CD14-positive monocyte (primary cell): ENCODE data around the gene TMEM184B. TPM values are rescaled to one million over a fixed set of nuclear protein-coding genes. Genes with fewer than 3 reads are reported as not detected.

Experiments
- DNase-seq, 3 donors: peaks; one replicate each; pipeline ENCODE4 v3.0.0-alpha.2; 2011 to 2022
- H2AFZ ChIP-seq: 2 replicates; pipeline ENCODE4 v1.6.0; 2012; ENCODE audit warnings: mild to moderate bottlenecking, low read depth, low read length, inconsistent platforms; ENCODE audit not compliant: insufficient read depth, poor library complexity, severe bottlenecking
- H3K27ac ChIP-seq, 2 donors: 1 replicate in 1 of 2; 2 replicates in 1 of 2; pipeline ENCODE4 v1.5.1; 2012 to 2013; ENCODE audit warnings: low read length in 2 of 2, control low read depth in 1 of 2, inconsistent platforms in 1 of 2, low read depth in 1 of 2, mild to moderate bottlenecking in 1 of 2
- H3K27me3 ChIP-seq, 2 donors: one replicate each; pipeline versions ENCODE4 v1.6.0 to v1.6.1; 2011 to 2013; ENCODE audit warnings: low read length in 2 of 2; ENCODE audit not compliant: control insufficient read depth in 2 of 2, insufficient read depth in 2 of 2
- H3K36me3 ChIP-seq, 2 donors: replicated peaks in 1 of 2; 1 replicate in 1 of 2; 2 replicates in 1 of 2; pipeline versions ENCODE4 v1.5.1 to v1.6.1; 2012 to 2013; ENCODE audit warnings: low read length in 2 of 2, control low read depth in 1 of 2, inconsistent platforms in 1 of 2, mild to moderate bottlenecking in 1 of 2; ENCODE audit not compliant: insufficient read depth in 2 of 2, control insufficient read depth in 1 of 2
- H3K4me1 ChIP-seq, 2 donors: 1 replicate in 1 of 2; 2 replicates in 1 of 2; pipeline versions ENCODE4 v1.5.1 to v1.6.1; 2012 to 2013; ENCODE audit warnings: low read length in 2 of 2, control low read depth in 1 of 2, inconsistent platforms in 1 of 2, mild to moderate bottlenecking in 1 of 2, moderate library complexity in 1 of 2; ENCODE audit not compliant: insufficient read depth in 2 of 2, control insufficient read depth in 1 of 2
- H3K4me2 ChIP-seq: replicated peaks from 2 replicates; pipeline ENCODE3; 2012; ENCODE audit warnings: low read length, moderate library complexity, mild to moderate bottlenecking; ENCODE audit not compliant: poor library complexity, severe bottlenecking; ENCODE audit errors: extremely low read depth
- H3K4me3 ChIP-seq, 3 experiments: fragments of 200-600 bp in 1 of 3; sonication (generic) in 1 of 3; replicated peaks in 1 of 3; 1 replicate in 2 of 3; 2 replicates in 1 of 3; pipeline ENCODE4 v1.5.1; 2011 to 2013; ENCODE audit warnings: low read length in 3 of 3, mild to moderate bottlenecking in 3 of 3, control low read depth in 2 of 3, low read depth in 2 of 3, inconsistent platforms in 1 of 3, moderate library complexity in 1 of 3
- H3K79me2 ChIP-seq: 2 replicates; pipeline ENCODE4 v1.6.0; 2012; ENCODE audit warnings: mild to moderate bottlenecking, control low read depth, inconsistent platforms, low read length, moderate library complexity; ENCODE audit not compliant: insufficient read depth
- H3K9ac ChIP-seq: 2 replicates; pipeline ENCODE4 v1.6.0; 2017; ENCODE audit warnings: low read length, mild to moderate bottlenecking; ENCODE audit not compliant: insufficient read depth, poor library complexity, severe bottlenecking
- H3K9me3 ChIP-seq, 2 donors: replicated peaks in 1 of 2; 1 replicate in 1 of 2; 2 replicates in 1 of 2; pipeline versions ENCODE4 v1.5.1 to v1.6.1; 2012 to 2013; ENCODE audit warnings: low read length in 2 of 2, control low read depth in 1 of 2; ENCODE audit not compliant: control insufficient read depth in 1 of 2, insufficient read depth in 1 of 2
- H4K20me1 ChIP-seq: 2 replicates; pipeline ENCODE4 v1.6.0; 2012; ENCODE audit warnings: mild to moderate bottlenecking, low read length, control low read depth, moderate library complexity; ENCODE audit not compliant: insufficient read depth
- H3K27ac Mint-ChIP-seq, 7 donors: one replicate each; pipeline ENCODE4 v1.8.0; 2020; ENCODE audit warnings: mild to moderate bottlenecking in 7 of 7, mixed read lengths in 7 of 7, moderate library complexity in 6 of 7, inconsistent platforms in 2 of 7
- H3K27me3 Mint-ChIP-seq, 3 donors: one replicate each; pipeline ENCODE4 v1.8.0; 2021 to 2022; ENCODE audit warnings: low read depth in 3 of 3, mild to moderate bottlenecking in 3 of 3, mixed read lengths in 3 of 3, moderate library complexity in 3 of 3, inconsistent platforms in 1 of 3
- H3K36me3 Mint-ChIP-seq, 2 donors: one replicate each; pipeline ENCODE4 v1.8.0; 2020; ENCODE audit warnings: mixed read lengths in 2 of 2, inconsistent platforms in 1 of 2, mild to moderate bottlenecking in 1 of 2
- H3K4me1 Mint-ChIP-seq: one replicate; pipeline ENCODE4 v1.8.0; 2020; ENCODE audit warnings: mild to moderate bottlenecking, mixed read lengths
- H3K4me3 Mint-ChIP-seq, 2 donors: one replicate each; pipeline ENCODE4 v1.8.0; 2020; ENCODE audit warnings: mild to moderate bottlenecking in 2 of 2, mixed read lengths in 2 of 2, moderate library complexity in 1 of 2
- H3K9me3 Mint-ChIP-seq, 7 donors: one replicate each; pipeline ENCODE4 v1.8.0; 2020 to 2022; ENCODE audit warnings: mixed read lengths in 7 of 7, mild to moderate bottlenecking in 6 of 7, moderate library complexity in 6 of 7, inconsistent platforms in 2 of 7
- WGBS: methylation state at CpG from one replicate; pipeline ENCODE4 v1.1.5; 2013; ENCODE audit warnings: missing lambda C conversion rate; ENCODE audit not compliant: insufficient coverage; 5-methylcytosine and 5-hydroxymethylcytosine counted together
- intact Hi-C, 2 donors: fragments of 100-400 bp; cut with micrococcal nuclease; formaldehyde crosslinking; loops; one replicate each; pipeline versions ENCODE4 v1.15.0 to v1.15.1; 2023
- polyA plus RNA-seq, 3 donors: library from polyadenylated mRNA; depleted of rRNA in 1 of 3; unstranded in 2 of 3; stranded (reverse) in 1 of 3; fragments of 300-500 nt in 2 of 3; fragments of >200 nt in 1 of 3; fragmentation: Illumina TruSeq in 2 of 3; gene quantifications; 1 replicate in 2 of 3; 2 replicates in 1 of 3; pipeline ENCODE4 v1.2.3, GENCODE V29; 2012 to 2021
- TF ChIP-seq, protein P1 (sequence below): fragments of 200-600 bp; IDR thresholded peaks from one replicate; pipeline ENCODE4 v1.8.0; 2022; ENCODE audit warnings: antibody characterized with exemption, mild to moderate bottlenecking

Gene TMEM184B
- polyA plus RNA-seq, 3 donors: 7.4 to 17.7 (median 10.6) TPM

DNA sequence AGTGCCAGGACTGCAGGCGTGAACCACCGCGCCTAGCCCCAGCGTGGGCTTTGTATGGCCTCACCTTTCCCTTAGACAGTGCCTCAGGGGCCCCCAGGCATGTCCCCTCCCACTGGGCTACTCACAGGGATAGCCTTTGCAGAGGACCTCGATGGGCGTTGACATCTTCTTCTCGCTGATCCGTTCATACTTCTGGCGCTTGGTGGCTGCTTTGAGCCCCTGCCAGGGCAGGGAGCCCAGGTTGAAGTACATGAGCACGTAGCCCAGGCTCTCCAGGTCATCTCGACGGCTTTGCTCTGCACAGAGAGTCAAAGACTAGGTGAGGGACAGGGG lies 26.9 kb upstream of the TMEM184B start:
- peaks cover 8% of the 10 kb centered on the region for H3K4me1 Mint-ChIP-seq
- Histone ChIP-seq H3K79me2 (peaks cover 9% of the 10 kb centered on the region), H3K9me3 (no peaks in the 10 kb centered on the region), H3K9ac (no peak overlapping the region), H2AFZ (no peak overlapping the region), H3K4me2 (no peak overlapping the region), H3K36me3 (peaks cover 70 to 88% of the 10 kb centered on the region in 2 donors), H3K4me1 (no peaks in the 10 kb centered on the region), H4K20me1 (peaks cover 8% of the 10 kb centered on the region), H3K27me3 (no peaks in the 10 kb centered on the region), H3K4me3 (no peak overlapping the region), H3K27ac (no peak overlapping the region)
- H3K27me3 Mint-ChIP-seq: peaks cover 0 to 3% (median 0%) of the 10 kb centered on the region in 3 donors
- peak overlapping the region in 3 of 7 donors; percentile 15 to 80 (median 64) for H3K27ac Mint-ChIP-seq
- intact Hi-C loops: loop anchor here (5.0 kb wide), 1 partner anchor 53 kb away; no protein-coding TSS in a partner anchor
- WGBS: 98% methylated on average over 12 of the region's 12 CpGs
- no peaks in the 10 kb centered on the region for H3K9me3 Mint-ChIP-seq
- no peak overlapping the region for H3K4me3 Mint-ChIP-seq
- TF ChIP-seq, protein P1, sequence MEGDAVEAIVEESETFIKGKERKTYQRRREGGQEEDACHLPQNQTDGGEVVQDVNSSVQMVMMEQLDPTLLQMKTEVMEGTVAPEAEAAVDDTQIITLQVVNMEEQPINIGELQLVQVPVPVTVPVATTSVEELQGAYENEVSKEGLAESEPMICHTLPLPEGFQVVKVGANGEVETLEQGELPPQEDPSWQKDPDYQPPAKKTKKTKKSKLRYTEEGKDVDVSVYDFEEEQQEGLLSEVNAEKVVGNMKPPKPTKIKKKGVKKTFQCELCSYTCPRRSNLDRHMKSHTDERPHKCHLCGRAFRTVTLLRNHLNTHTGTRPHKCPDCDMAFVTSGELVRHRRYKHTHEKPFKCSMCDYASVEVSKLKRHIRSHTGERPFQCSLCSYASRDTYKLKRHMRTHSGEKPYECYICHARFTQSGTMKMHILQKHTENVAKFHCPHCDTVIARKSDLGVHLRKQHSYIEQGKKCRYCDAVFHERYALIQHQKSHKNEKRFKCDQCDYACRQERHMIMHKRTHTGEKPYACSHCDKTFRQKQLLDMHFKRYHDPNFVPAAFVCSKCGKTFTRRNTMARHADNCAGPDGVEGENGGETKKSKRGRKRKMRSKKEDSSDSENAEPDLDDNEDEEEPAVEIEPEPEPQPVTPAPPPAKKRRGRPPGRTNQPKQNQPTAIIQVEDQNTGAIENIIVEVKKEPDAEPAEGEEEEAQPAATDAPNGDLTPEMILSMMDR: no peak
- no peak for DNase-seq
- H3K36me3 Mint-ChIP-seq: peaks cover 57 to 84% of the 10 kb centered on the region in 2 donors

- H3K4me1 Mint-ChIP-seq: no peaks in the 10 kb centered on the region
- Histone ChIP-seq H3K27ac (no peak overlapping the region), H3K4me2 (no peak overlapping the region), H3K27me3 (no peaks in the 10 kb centered on the region), H3K79me2 (peaks cover 1% of the 10 kb centered on the region), H2AFZ (no peak overlapping the region), H3K9ac (no peak overlapping the region), H3K36me3 (peaks cover 78 to 87% of the 10 kb centered on the region in 2 donors), H3K4me3 (no peak overlapping the region), H4K20me1 (peaks cover 1% of the 10 kb centered on the region), H3K4me1 (no peaks in the 10 kb centered on the region), H3K9me3 (no peaks in the 10 kb centered on the region)
- peaks cover 0 to 1% (median 0%) of the 10 kb centered on the region in 3 donors for H3K27me3 Mint-ChIP-seq
- intact Hi-C loops: loop anchor here (5.0 kb wide), 1 partner anchor 54 kb away; no protein-coding TSS in a partner anchor
- H3K27ac Mint-ChIP-seq: peak overlapping the region in 3 of 7 donors; percentile 19 to 57 (median 30)
- WGBS: 91% methylated on average over 17 of the region's 25 CpGs
- TF ChIP-seq, protein P1: peak; percentile 75
- no peaks in the 10 kb centered on the region for H3K9me3 Mint-ChIP-seq
- peaks cover 60 to 81% of the 10 kb centered on the region in 2 donors for H3K36me3 Mint-ChIP-seq
- no peak overlapping the region for H3K4me3 Mint-ChIP-seq
- DNase-seq: peak in 2 of 3 donors; percentile 21 to 23
Measured at GRCh38 chr22:38298312-38299005, 25.6 kb upstream of the TMEM184B start.
